RWPE2 (cell line): ENCODE results near the gene ARL6IP4.

Experiments
- ATAC-seq: fragments of 200-7000 bp; cut with Tn5 transposase; 3 replicates; pipeline ENCODE4 v1.9.1; 2021; ENCODE audit warnings: low read depth
- DNase-seq: peaks from one replicate; pipeline ENCODE4 v3.0.0-alpha.2; 2020; ENCODE audit warnings: low spot score
- H3K27ac ChIP-seq: fragments of 450-650 bp; 2 replicates; pipeline ENCODE4 v1.5.1; 2017; ENCODE audit warnings: mild to moderate bottlenecking; ENCODE audit not compliant: poor library complexity, severe bottlenecking
- H3K27me3 ChIP-seq: fragments of 250-450 bp; sonication (Bioruptor Pico); 2 replicates; pipeline ENCODE4 v1.5.1; 2021; ENCODE audit warnings: mild to moderate bottlenecking, moderate library complexity; ENCODE audit not compliant: insufficient read depth, poor library complexity, severe bottlenecking
- H3K36me3 ChIP-seq: fragments of 250-450 bp; sonication (Bioruptor Pico); 2 replicates; pipeline ENCODE4 v1.5.1; 2020; ENCODE audit warnings: low read depth, mild to moderate bottlenecking, moderate library complexity
- H3K4me1 ChIP-seq: fragments of 250-450 bp; sonication (Bioruptor Pico); 2 replicates; pipeline ENCODE4 v1.5.1; 2021; ENCODE audit warnings: mild to moderate bottlenecking, moderate library complexity; ENCODE audit not compliant: insufficient read depth, poor library complexity, severe bottlenecking
- H3K4me3 ChIP-seq: fragments of 250-450 bp; sonication (Bioruptor Pico); 2 replicates; pipeline ENCODE4 v1.5.1; 2021; ENCODE audit warnings: mild to moderate bottlenecking, moderate library complexity; ENCODE audit not compliant: severe bottlenecking
- H3K9me3 ChIP-seq: fragments of 250-450 bp; sonication (Bioruptor Pico); 2 replicates; pipeline ENCODE4 v1.5.1; 2021; ENCODE audit warnings: mild to moderate bottlenecking, moderate library complexity; ENCODE audit not compliant: severe bottlenecking
- CTCF ChIP-seq: fragments of 450-650 bp; IDR thresholded peaks from one replicate; pipeline ENCODE4 v1.5.1; 2017; ENCODE audit warnings: mild to moderate bottlenecking, moderate library complexity; ENCODE audit not compliant: poor library complexity, severe bottlenecking

ARL6IP4 gene

GRCh38 chr12:122986258-122986871, 5.9 kb downstream of the ARL6IP4 start:
- Histone ChIP-seq H3K4me1 (peaks cover 6% of the 10 kb centered on the region), H3K9me3 (no peaks in the 10 kb centered on the region), H3K27ac (no peak overlapping the region), H3K36me3 (peaks cover 18% of the 10 kb centered on the region), H3K4me3 (no peak overlapping the region), H3K27me3 (no peaks in the 10 kb centered on the region)
- no peak for ATAC-seq
- no peak for TF ChIP-seq CTCF
- no peak for DNase-seq

DNA sequence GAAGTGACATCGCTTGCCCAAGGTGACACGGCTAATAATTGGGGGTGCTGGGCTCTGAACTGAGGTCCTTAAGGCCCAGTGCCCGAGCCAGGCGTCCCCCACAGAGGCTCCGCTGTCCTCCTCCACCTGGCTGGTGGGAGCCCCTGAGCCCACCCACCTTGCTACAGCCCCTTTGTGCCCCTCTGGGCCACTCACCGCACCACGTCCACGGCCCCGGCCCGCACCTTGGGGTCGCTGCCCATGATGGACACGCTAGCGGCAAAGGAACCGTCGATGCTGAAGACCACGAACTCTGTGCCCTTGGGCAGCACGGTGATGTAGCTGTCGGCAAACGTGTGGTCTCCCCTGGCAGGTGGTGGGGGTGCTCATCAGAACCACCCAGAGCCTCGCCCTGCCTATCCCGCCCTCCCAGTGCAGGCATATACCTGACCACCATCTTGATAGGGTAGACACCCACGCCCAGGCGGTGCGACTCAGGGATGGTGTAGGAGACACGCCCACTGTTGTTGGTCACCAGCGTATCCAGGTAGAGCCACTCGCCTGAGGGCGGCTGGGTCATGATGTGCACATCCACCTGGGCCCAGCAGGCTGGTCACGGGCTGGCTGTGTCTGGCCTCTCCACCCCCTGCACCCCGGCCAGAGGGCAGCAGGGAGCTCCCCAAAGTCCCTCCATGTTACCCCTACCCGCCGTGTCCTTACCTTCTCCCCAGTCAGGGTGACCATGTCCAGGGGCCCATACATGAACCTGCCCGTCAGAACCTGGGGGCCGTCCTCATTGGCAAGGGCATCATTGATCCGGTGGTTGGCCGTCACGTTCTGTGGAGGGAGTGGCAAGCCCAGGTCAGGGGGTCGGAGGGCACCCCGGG, 6.8 kb downstream of the ARL6IP4 start:
- no peaks in the 10 kb centered on the region for H3K4me1 ChIP-seq
- H3K36me3 ChIP-seq: peaks cover 8% of the 10 kb centered on the region
- DNase-seq: no peak
- TF ChIP-seq CTCF: no peak
- no peak overlapping the region for H3K4me3 ChIP-seq
- no peaks in the 10 kb centered on the region for H3K9me3 ChIP-seq
- no peaks in the 10 kb centered on the region for H3K27me3 ChIP-seq
- H3K27ac ChIP-seq: no peak overlapping the region
- ATAC-seq: no peak

- H3K27me3 ChIP-seq: no peaks in the 10 kb centered on the region
- peaks cover 1% of the 10 kb centered on the region; the same call in 1 of the 2 replicates for H3K36me3 ChIP-seq
- H3K4me3 ChIP-seq: no peak overlapping the region
- H3K27ac ChIP-seq: no peak overlapping the region
- no peak for DNase-seq
- TF ChIP-seq CTCF: no peak
- H3K9me3 ChIP-seq: no peaks in the 10 kb centered on the region
- H3K4me1 ChIP-seq: no peaks in the 10 kb centered on the region
- no peak for ATAC-seq
Observed at GRCh38 chr12:122988036-122988435, 7.6 kb downstream of the ARL6IP4 start.

GRCh38 chr12:122988612-122989212, 8.2 kb downstream of the ARL6IP4 start:
- Histone ChIP-seq H3K27ac (no peak overlapping the region), H3K4me1 (no peaks in the 10 kb centered on the region), H3K27me3 (no peaks in the 10 kb centered on the region), H3K4me3 (no peak overlapping the region), H3K9me3 (no peaks in the 10 kb centered on the region), H3K36me3 (no peaks in the 10 kb centered on the region)
- TF ChIP-seq CTCF: no peak
- DNase-seq (no peak), ATAC-seq (no peak)
